Peyer's patch (tissue), 4 donors: ENCODE data around the gene UST.

ENCODE experiments used
- CTCF ChIP-seq, 6 experiments: fragments of 450-650 bp in 4 of 6; fragments of 200-600 bp in 2 of 6; sonication (generic) in 1 of 6; IDR thresholded peaks; one replicate each; pipeline ENCODE4 v1.5.1; 2017 to 2019; ENCODE audit warnings: antibody characterized with exemption in 6 of 6, mild to moderate bottlenecking in 3 of 6, moderate library complexity in 1 of 6
- POLR2A ChIP-seq, 2 donors: fragments of 450-650 bp; IDR thresholded peaks; one replicate each; pipeline ENCODE4 v1.5.1; 2017; ENCODE audit warnings: antibody characterized with exemption in 2 of 2, mild to moderate bottlenecking in 2 of 2, moderate library complexity in 2 of 2

- TF ChIP-seq CTCF (IDR thresholded peaks at IDR 0.05) = no peak
- no peak for TF ChIP-seq POLR2A (IDR thresholded peaks at IDR 0.05)
Measured at GRCh38 chr6:148795563-148795962, 48.7 kb downstream of the UST start.
